Aorta (tissue), 5 donors: ENCODE results near the gene ULK4. TPM values are rescaled to one million over a fixed set of nuclear protein-coding genes. Genes with fewer than 3 reads are reported as not detected.
"Not testable (repeated sequence)": the region's sequence is repeated elsewhere in the genome, so short reads cannot be mapped to it uniquely, and the experiment has no call there.

Experiments used
- ATAC-seq: fragments of 200-7000 bp; cut with Tn5 transposase; one replicate; pipeline ENCODE4 v1.9.1; 2022; ENCODE audit warnings: moderate library complexity; ENCODE audit not compliant: low FRiP score
- DNase-seq, 2 donors: peaks; one replicate each; pipeline ENCODE4 v3.0.0-alpha.2; 2020
- H3K27ac ChIP-seq, 2 donors: one replicate each; pipeline ENCODE4 v1.5.1; 2013; ENCODE audit warnings: low read length in 2 of 2, mild to moderate bottlenecking in 2 of 2, moderate library complexity in 2 of 2, control low read depth in 1 of 2, inconsistent platforms in 1 of 2, low read depth in 1 of 2
- H3K27me3 ChIP-seq, 2 donors: one replicate each; pipeline ENCODE4 v1.6.1; 2013; ENCODE audit warnings: control low read depth in 1 of 2, low read length in 1 of 2, mild to moderate bottlenecking in 1 of 2, moderate library complexity in 1 of 2; ENCODE audit not compliant: insufficient read depth in 2 of 2, control insufficient read depth in 1 of 2
- H3K36me3 ChIP-seq, 2 donors: one replicate each; pipeline ENCODE4 v1.6.1; 2013; ENCODE audit warnings: control low read depth in 1 of 2, low read length in 1 of 2, mild to moderate bottlenecking in 1 of 2; ENCODE audit not compliant: insufficient read depth in 2 of 2, control insufficient read depth in 1 of 2
- H3K4me1 ChIP-seq, 2 donors: one replicate each; pipeline ENCODE4 v1.6.1; 2013; ENCODE audit warnings: low read length in 2 of 2, control low read depth in 1 of 2, mild to moderate bottlenecking in 1 of 2, moderate library complexity in 1 of 2; ENCODE audit not compliant: insufficient read depth in 2 of 2, control insufficient read depth in 1 of 2
- H3K4me3 ChIP-seq, 2 donors: one replicate each; pipeline ENCODE4 v1.5.1; 2013; ENCODE audit warnings: low read length in 2 of 2, control low read depth in 1 of 2, mild to moderate bottlenecking in 1 of 2
- H3K9me3 ChIP-seq: one replicate; pipeline ENCODE4 v1.6.1; 2013; ENCODE audit warnings: mild to moderate bottlenecking, low read length; ENCODE audit not compliant: control insufficient read depth
- WGBS, 2 donors: extraction: QIAGEN DNeasy Blood & Tissue Kit; methylation state at CpG; one replicate each; pipeline ENCODE4 v1.1.7; 2013; 5-methylcytosine and 5-hydroxymethylcytosine counted together
- intact Hi-C, 2 donors: fragments of 100-400 bp; cut with DNase I; formaldehyde crosslinking; loops; one replicate each; pipeline versions ENCODE4 v1.14.2 to v1.15.0; 2022
- polyA plus RNA-seq, 2 donors: library from polyadenylated mRNA; stranded (reverse); fragments of 200-250 nt; gene quantifications; one replicate each; pipeline ENCODE4 v1.2.3, GENCODE V29; 2013
- total RNA-seq, 2 donors: library from RNA; stranded (reverse); fragmentation: NEBNext Ultra II Directional; extraction: Animal tissue kit (Norgen Biotek cat#: 25700); gene quantifications; one replicate each; pipeline ENCODE4 v1.2.1, GENCODE V29; 2021
- donor health status: healthy with polysubstance abuse.
- donor health status: Bipolar disorder and iron deficiency.
- donor health status: DM: no; HTN: no; CAD: no.
- donor health status: DM: no; HTN: no; CAD: no.
- donor health status: DM: yes; HTN: yes; CAD: no.

ULK4 gene
- total and polyA plus RNA-seq, 4 donors, result 1.1 to 15.2 (median 7.5) TPM

- no peak for DNase-seq
- H3K27ac ChIP-seq, result no peak overlapping the region
- intact Hi-C loops, result no loop called here
- no peaks in the 10 kb centered on the region for H3K4me1 ChIP-seq
- no peak overlapping the region for H3K4me3 ChIP-seq
- H3K36me3 ChIP-seq, result no peaks in the 10 kb centered on the region
- no peaks in the 10 kb centered on the region for H3K9me3 ChIP-seq
- ATAC-seq, result no peak
- 94 to 96% methylated on average over 6 of the region's 6 CpGs for WGBS, 2 donors
- no peaks in the 10 kb centered on the region for H3K27me3 ChIP-seq
These were observed 95.6 kb downstream of the ULK4 start for GRCh38 chr3:41866298-41866697.

- intact Hi-C loops, result no loop called here
- Histone ChIP-seq H3K36me3 (no peaks in the 10 kb centered on the region), H3K27ac (no peak overlapping the region), H3K4me3 (no peak overlapping the region), H3K9me3 (no peaks in the 10 kb centered on the region), H3K4me1 (no peaks in the 10 kb centered on the region), H3K27me3 (no peaks in the 10 kb centered on the region)
- WGBS, 2 donors, result 96 to 100% methylated on average over 1 of the region's 1 CpG
- ATAC-seq, result no peak
- DNase-seq, result no peak
These were observed 98.9 kb downstream of the ULK4 start for GRCh38 chr3:41863024-41863423.

GRCh38 chr3:41860489-41860888 is 101.4 kb downstream of the ULK4 start:
- H3K27me3 ChIP-seq, H3K27ac ChIP-seq, ATAC-seq, H3K9me3 ChIP-seq, H3K4me3 ChIP-seq, intact Hi-C loops, DNase-seq, H3K36me3 ChIP-seq, H3K4me1 ChIP-seq: not testable (repeated sequence)
- WGBS, 2 donors, result 91 to 93% methylated on average over 2 of the region's 2 CpGs

GRCh38 chr3:41854956-41855355 is 106.9 kb downstream of the ULK4 start:
- no peak overlapping the region for H3K27ac ChIP-seq
- no peaks in the 10 kb centered on the region for H3K9me3 ChIP-seq
- intact Hi-C loops, result no loop called here
- no peaks in the 10 kb centered on the region for H3K4me1 ChIP-seq
- H3K36me3 ChIP-seq, result no peaks in the 10 kb centered on the region
- no peaks in the 10 kb centered on the region for H3K27me3 ChIP-seq
- WGBS, 2 donors, result 95 to 96% methylated on average over 6 of the region's 6 CpGs
- no peak for ATAC-seq
- no peak overlapping the region for H3K4me3 ChIP-seq
- DNase-seq, result no peak

GRCh38 chr3:41853540-41854196 is 108.2 kb downstream of the ULK4 start:
- no peaks in the 10 kb centered on the region for H3K27me3 ChIP-seq
- H3K9me3 ChIP-seq, result no peaks in the 10 kb centered on the region
- ATAC-seq, result peak; percentile 29
- H3K4me1 ChIP-seq, result no peaks in the 10 kb centered on the region
- intact Hi-C loops, result no loop called here
- 29 to 31% methylated on average over 5 of the region's 5 CpGs for WGBS, 2 donors
- no peak overlapping the region for H3K4me3 ChIP-seq
- no peaks in the 10 kb centered on the region for H3K36me3 ChIP-seq
- H3K27ac ChIP-seq, result no peak overlapping the region
- no peak for DNase-seq

- DNase-seq (no peak), ATAC-seq (no peak)
- H3K9me3 ChIP-seq, result no peaks in the 10 kb centered on the region
- peak overlapping the region in 1 of 2 donors; percentile 19 for H3K27ac ChIP-seq
- no peaks in the 10 kb centered on the region for H3K36me3 ChIP-seq
- intact Hi-C loops, result no loop called here
- no peak overlapping the region for H3K4me3 ChIP-seq
- no peaks in the 10 kb centered on the region for H3K27me3 ChIP-seq
- peaks cover 0 to 3% of the 10 kb centered on the region in 2 donors for H3K4me1 ChIP-seq
- 94 to 96% methylated on average over 6 of the region's 6 CpGs for WGBS, 2 donors
These were observed 112.9 kb downstream of the ULK4 start for GRCh38 chr3:41848753-41849574.

- ATAC-seq, result no peak
- DNase-seq, result no peak
- intact Hi-C loops, result no loop called here
- no peaks in the 10 kb centered on the region for H3K36me3 ChIP-seq
- H3K9me3 ChIP-seq, result no peaks in the 10 kb centered on the region
- WGBS, 2 donors, result 96 to 100% methylated on average over 1 of the region's 1 CpG
- H3K4me3 ChIP-seq, result no peak overlapping the region
- no peak overlapping the region for H3K27ac ChIP-seq
- peaks cover 0 to 3% of the 10 kb centered on the region in 2 donors for H3K4me1 ChIP-seq
- no peaks in the 10 kb centered on the region for H3K27me3 ChIP-seq
These were observed 114.2 kb downstream of the ULK4 start for GRCh38 chr3:41847679-41848078.

- DNase-seq, result no peak
- H3K36me3 ChIP-seq, result no peaks in the 10 kb centered on the region
- H3K4me3 ChIP-seq, result no peak overlapping the region
- intact Hi-C loops, result no loop called here
- H3K4me1 ChIP-seq, result peaks cover 0 to 3% of the 10 kb centered on the region in 2 donors
- H3K27ac ChIP-seq, result no peak overlapping the region
- H3K9me3 ChIP-seq, result no peaks in the 10 kb centered on the region
- WGBS, 2 donors, result 97 to 98% methylated on average over 1 of the region's 1 CpG
- ATAC-seq, result no peak
- H3K27me3 ChIP-seq, result no peaks in the 10 kb centered on the region
These were observed 115.1 kb downstream of the ULK4 start for GRCh38 chr3:41846850-41847249.

- Histone ChIP-seq H3K36me3 (no peaks in the 10 kb centered on the region), H3K27ac (no peak overlapping the region), H3K9me3 (no peaks in the 10 kb centered on the region), H3K4me1 (peaks cover 0 to 3% of the 10 kb centered on the region in 2 donors), H3K27me3 (no peaks in the 10 kb centered on the region), H3K4me3 (no peak overlapping the region)
- ATAC-seq (no peak), DNase-seq (no peak)
- intact Hi-C loops, result no loop called here
- 83 to 84% methylated on average over 1 of the region's 1 CpG for WGBS, 2 donors
These were observed 116.1 kb downstream of the ULK4 start for GRCh38 chr3:41845826-41846225.
